ENCODE measurements around the gene PDCD11. TPM values are rescaled to one million over a fixed set of nuclear protein-coding genes. Genes with fewer than 3 reads are reported as not detected.

The PDCD11 gene, protein sequence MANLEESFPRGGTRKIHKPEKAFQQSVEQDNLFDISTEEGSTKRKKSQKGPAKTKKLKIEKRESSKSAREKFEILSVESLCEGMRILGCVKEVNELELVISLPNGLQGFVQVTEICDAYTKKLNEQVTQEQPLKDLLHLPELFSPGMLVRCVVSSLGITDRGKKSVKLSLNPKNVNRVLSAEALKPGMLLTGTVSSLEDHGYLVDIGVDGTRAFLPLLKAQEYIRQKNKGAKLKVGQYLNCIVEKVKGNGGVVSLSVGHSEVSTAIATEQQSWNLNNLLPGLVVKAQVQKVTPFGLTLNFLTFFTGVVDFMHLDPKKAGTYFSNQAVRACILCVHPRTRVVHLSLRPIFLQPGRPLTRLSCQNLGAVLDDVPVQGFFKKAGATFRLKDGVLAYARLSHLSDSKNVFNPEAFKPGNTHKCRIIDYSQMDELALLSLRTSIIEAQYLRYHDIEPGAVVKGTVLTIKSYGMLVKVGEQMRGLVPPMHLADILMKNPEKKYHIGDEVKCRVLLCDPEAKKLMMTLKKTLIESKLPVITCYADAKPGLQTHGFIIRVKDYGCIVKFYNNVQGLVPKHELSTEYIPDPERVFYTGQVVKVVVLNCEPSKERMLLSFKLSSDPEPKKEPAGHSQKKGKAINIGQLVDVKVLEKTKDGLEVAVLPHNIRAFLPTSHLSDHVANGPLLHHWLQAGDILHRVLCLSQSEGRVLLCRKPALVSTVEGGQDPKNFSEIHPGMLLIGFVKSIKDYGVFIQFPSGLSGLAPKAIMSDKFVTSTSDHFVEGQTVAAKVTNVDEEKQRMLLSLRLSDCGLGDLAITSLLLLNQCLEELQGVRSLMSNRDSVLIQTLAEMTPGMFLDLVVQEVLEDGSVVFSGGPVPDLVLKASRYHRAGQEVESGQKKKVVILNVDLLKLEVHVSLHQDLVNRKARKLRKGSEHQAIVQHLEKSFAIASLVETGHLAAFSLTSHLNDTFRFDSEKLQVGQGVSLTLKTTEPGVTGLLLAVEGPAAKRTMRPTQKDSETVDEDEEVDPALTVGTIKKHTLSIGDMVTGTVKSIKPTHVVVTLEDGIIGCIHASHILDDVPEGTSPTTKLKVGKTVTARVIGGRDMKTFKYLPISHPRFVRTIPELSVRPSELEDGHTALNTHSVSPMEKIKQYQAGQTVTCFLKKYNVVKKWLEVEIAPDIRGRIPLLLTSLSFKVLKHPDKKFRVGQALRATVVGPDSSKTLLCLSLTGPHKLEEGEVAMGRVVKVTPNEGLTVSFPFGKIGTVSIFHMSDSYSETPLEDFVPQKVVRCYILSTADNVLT (N-terminal part only)
- total RNA-seq: 37.2 and 49.6 TPM in 2 replicates

DNA sequence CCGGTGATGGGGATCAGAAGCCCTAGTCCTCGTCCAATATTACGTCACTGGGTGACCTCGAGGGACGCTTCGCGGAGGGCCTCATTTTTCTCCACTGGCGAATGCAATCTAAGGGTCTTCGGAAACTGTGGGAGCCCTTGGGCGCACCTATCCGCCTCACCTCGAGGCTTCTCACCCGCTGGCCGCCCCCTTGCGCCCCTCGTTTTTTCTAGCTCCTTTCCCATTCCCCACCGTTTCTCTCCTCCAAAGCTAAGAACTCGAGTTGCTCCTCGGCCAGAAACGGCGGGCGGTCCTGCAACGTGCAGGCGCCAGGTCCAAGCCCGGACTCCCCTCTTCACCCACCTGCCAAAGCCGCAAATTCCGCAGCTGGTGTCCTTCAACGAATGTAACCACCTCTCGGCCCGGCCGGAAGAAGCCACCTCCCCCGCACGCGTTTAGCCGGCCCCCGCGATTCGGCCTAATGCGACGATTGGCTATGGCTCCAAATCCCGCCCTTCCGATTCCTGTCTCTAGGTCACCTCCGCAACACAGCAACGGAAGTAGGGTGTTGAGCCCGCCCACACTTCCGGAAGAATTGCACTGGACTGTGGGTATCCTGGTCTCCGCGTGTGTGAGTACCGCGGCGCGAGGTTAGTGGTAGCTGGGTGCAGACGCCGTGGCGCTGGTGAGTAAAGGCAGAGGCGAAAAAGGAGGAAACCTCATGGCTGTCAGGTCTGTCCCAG, at the start of gene PDCD11, which contains the start of gene ATP5MK:
Gene PDCD11, plus strand, starts transcription at position 560 of the 722 bp plus-strand sequence. CDS start 1,801 bp downstream, outside the sequence.
Gene ATP5MK, minus strand, starts transcription at position 409 of the 722 bp plus-strand sequence. CDS start 4,018 bp downstream, outside the sequence.

DNA sequence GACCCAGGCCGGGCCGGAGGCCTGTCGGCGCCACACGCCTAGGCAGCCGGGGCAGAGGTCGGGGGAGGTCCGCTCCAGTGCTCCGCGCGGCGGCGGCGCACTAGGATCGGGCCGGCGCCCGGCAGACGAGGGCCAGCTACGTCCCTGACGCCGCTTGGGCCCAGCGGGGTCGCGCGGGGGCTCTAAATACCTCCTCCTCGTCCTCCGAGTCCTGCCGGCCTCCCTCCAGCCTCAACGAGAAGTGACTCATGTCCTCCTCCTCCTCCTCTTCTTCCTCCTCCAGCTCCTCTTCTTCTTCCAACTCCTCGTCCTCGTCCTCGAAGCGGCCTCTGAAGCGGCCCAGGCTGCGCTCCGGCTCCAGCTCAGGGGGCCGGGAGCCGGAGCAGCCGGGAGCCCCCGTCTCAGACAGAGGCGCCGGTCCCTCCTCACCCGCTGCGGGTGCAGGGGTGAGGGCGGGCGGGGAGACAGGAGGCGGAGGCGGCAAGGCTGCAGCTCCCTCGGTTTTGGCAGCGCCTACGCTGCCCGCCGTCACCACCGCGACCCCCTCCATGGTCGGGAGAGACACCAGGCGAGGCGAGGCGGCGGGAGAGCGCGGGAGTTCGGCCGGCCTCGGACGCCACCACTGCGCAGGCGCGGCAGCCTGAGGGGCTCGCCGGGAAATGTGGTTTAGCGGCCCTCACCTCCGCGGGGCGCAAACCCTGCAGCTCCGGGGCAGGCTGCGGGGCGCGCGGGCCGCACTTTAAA, 45.7 kb upstream of the PDCD11 start, which contains the start of gene PCGF6:
Gene PCGF6, minus strand, starts transcription at position 624 of the 744 bp plus-strand sequence. Its CDS starts 74 bp downstream, at position 550.

DNA sequence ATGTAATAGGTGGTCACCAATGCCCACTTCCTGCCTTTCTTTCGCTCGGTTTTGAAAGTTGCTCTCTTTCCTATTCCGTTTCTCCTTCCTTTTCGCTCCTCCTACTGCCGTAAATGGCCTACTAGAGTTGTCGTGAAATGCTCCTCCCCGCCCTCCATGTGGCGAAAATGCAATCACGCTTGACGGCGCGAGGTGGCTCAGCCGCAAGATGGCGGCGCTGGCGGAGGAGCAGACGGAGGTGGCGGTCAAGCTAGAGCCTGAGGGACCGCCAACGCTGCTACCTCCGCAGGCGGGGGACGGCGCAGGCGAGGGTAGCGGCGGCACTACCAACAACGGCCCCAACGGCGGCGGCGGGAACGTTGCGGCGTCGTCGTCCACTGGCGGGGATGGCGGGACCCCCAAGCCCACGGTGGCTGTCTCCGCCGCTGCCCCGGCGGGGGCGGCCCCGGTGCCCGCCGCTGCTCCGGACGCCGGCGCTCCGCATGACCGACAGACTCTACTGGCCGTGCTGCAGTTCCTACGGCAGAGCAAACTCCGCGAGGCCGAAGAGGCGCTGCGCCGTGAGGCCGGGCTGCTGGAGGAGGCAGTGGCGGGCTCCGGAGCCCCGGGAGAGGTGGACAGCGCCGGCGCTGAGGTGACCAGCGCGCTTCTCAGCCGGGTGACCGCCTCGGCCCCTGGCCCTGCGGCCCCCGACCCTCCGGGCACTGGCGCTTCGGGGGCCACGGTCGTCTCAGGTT, 28.5 kb upstream of the PDCD11 start, which contains the start of gene TAF5:
Gene TAF5, plus strand, starts transcription at position 195 of the 737 bp plus-strand sequence. Its CDS starts 14 bp downstream, at position 209.

DNA sequence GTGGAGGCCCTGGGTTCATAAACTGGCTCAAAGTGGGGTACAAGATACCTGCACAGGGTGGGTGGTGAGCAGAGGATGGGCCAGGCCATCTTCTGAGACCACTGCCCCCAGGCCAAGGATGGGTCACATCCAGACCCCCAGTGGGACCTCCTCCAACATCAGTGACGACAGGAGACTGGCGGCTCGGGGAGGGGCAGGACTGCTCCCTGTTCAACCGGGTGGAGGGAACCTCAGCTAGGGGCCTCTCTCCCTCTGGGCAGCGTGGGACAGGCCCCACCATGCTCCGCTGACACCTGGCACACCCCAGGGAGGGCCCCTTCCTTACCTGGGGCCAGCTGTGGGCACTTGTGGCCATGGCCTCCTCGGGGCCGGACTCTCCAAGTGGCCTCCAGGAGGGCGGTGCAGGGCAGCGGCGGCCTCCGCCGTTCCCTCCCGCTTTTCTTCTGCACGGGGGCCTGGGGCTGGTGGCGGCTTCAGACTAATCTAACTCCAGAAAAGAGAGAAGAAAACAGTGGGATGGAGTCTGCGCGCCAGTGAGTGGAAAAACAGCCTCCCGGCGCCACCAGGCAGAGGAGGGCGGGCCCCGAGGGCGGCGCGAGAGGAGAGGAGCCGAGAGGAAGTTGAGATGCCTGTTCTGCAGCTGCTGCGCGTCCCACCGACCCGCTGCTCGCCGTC, 55.5 kb downstream of the PDCD11 start, which contains the start of gene CALHM2:
Gene CALHM2, minus strand, starts transcription at position 540 of the 675 bp plus-strand sequence. CDS start 2,429 bp downstream, outside the sequence.

DNA sequence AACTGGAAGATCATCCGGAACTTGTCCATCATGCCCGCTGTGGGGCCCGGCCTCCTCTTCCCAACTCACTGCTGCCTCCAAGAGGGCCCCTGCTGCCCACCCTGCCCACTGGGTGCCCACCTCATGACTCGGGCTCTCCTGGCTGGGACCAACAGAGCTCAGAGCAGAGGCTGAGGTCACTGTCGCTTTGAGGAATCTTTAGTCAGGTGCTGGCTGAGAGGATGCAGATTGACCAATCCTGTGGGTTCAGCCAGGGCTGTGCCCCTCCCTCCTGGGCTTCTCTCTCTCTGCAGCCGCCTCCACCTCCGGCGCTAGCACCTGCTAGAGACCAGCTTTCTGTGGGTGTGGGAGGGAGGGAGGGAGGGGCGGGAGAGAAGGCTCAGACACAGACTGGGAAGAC, 62.3 kb downstream of the PDCD11 start, which contains the start of gene CALHM1:
Gene CALHM1, minus strand, starts transcription at position 181 of the 400 bp plus-strand sequence. Its CDS starts 149 bp downstream, at position 32.

DNA sequence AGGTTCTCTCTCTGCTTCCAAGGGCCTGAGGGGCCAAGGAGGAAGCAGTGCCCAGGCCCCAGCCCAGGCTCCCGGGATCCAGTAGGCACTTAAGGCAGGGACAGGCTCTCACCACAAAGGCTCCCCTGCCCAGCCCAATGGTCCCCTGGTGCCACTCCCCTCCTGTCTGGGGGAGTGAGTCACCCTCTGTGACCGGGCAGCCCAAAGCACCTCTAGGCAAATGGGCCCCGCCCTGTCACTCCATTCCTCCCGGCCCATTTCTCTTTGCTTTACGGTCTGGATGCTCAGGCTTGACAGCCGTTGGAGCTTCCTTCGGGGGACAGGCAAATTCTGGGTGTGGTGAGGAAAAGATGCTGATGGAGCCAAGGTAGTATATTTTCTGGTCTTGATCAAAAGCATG, 82.7 kb downstream of the PDCD11 start, which contains the start of gene CALHM3:
Gene CALHM3, minus strand, starts transcription at position 106 of the 400 bp plus-strand sequence. CDS start 208 bp downstream, outside the sequence.

DNA sequence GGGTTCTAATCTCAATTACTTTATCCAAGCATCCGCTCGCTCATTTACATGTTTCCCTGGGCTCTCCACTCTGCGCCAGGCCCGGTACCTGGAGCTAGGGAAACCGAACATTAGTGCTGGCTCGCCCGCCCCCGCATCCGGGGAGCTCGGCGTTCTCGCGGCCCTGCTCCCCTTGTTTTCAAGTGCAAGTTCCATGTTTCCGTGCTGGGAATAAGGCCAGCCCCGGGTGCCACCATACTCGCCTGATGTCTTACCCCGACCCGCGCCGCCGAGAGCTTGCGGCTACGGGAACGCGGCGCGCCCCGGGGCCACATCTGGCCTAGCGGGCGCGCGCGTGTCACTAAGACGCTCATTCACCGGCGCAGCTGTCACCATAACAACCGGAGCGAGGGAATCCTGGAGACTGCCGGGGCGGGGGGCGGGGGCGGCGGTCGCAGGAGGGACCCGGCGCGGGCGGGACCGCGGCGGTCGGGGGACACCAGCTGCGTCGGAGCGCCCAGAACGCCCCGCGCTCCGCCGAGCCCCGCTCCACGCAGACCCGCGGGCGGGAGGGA, 97.0 kb downstream of the PDCD11 start, which contains the start of gene NEURL1:
Gene NEURL1, plus strand, starts transcription at position 344 of the 554 bp plus-strand sequence. CDS start 683 bp downstream, outside the sequence.

Other genes with a start within 250 kb of the PDCD11 start
- gene NT5C2, start 203.4 kb upstream of the PDCD11 start, total RNA-seq: 54.2 and 79.4 TPM in 2 replicates
- gene RPEL1, start 150.7 kb upstream of the PDCD11 start, total RNA-seq: under 0.01 and 0.11 TPM in 2 replicates
- 0.50 and 1.3 TPM in 2 replicates for gene INA, start 119.5 kb upstream of the PDCD11 start, total RNA-seq
- gene PCGF6, start 45.5 kb upstream of the PDCD11 start, total RNA-seq: 12.0 and 21.0 TPM in 2 replicates
- 4.2 and 7.7 TPM in 2 replicates for gene TAF5, start 28.6 kb upstream of the PDCD11 start, total RNA-seq
- gene ATP5MK, start 151 bp upstream of the PDCD11 start, total RNA-seq: 184 and 196 TPM in 2 replicates
- gene CALHM2, start 55.7 kb downstream of the PDCD11 start, total RNA-seq: 14.6 and 19.7 TPM in 2 replicates
- not detected in 2 replicates for gene CALHM1, start 62.3 kb downstream of the PDCD11 start, total RNA-seq
- not detected in 2 replicates for gene CALHM3, start 82.6 kb downstream of the PDCD11 start, total RNA-seq
- gene NEURL1, start 97.1 kb downstream of the PDCD11 start, total RNA-seq: 0.22 and 1.00 TPM in 2 replicates